Measurements from ENCODE around the gene NME9.

Gene NME9

GRCh38 chr3:138331143-138331894 is 1.7 kb upstream of the NME9 start:
- no peak for DNase-seq

GRCh38 chr3:138329984-138330293 is 288 bp upstream of the NME9 start:
- no peak for DNase-seq

- DNase-seq: no peak
Observed at GRCh38 chr3:138328341-138328740, 1.3 kb downstream of the NME9 start.

GRCh38 chr3:138327831-138328230 is 1.8 kb downstream of the NME9 start:
- DNase-seq: no peak

- no peak for DNase-seq
Observed at GRCh38 chr3:138326866-138327595, 2.6 kb downstream of the NME9 start.

- no peak for DNase-seq
Observed at GRCh38 chr3:138325990-138326389, 3.7 kb downstream of the NME9 start.

GRCh38 chr3:138323971-138324370 is 5.7 kb downstream of the NME9 start:
- DNase-seq: no peak

GRCh38 chr3:138317687-138318086 is 12.0 kb downstream of the NME9 start:
- DNase-seq: no peak

- no peak for DNase-seq
Observed at GRCh38 chr3:138314751-138315150, 14.9 kb downstream of the NME9 start.

- DNase-seq: no peak
Observed at GRCh38 chr3:138310494-138310893, 19.2 kb downstream of the NME9 start.

- no peak for DNase-seq
Observed at GRCh38 chr3:138308783-138309182, 20.9 kb downstream of the NME9 start.

GRCh38 chr3:138307899-138308298 is 21.8 kb downstream of the NME9 start:
- no peak for DNase-seq

GRCh38 chr3:138303474-138303873 is 26.2 kb downstream of the NME9 start:
- no peak for DNase-seq

GRCh38 chr3:138300647-138301046 is 29.0 kb downstream of the NME9 start:
- DNase-seq: no peak

GRCh38 chr3:138297876-138298275 is 31.8 kb downstream of the NME9 start:
- DNase-seq: no peak

- DNase-seq: no peak
Observed at GRCh38 chr3:138297059-138297607, 32.5 kb downstream of the NME9 start.

GRCh38 chr3:138296639-138297038 is 33.0 kb downstream of the NME9 start:
- no peak for DNase-seq

- no peak for DNase-seq
Observed at GRCh38 chr3:138289701-138290100, 40.0 kb downstream of the NME9 start.

- no peak for DNase-seq
Observed at GRCh38 chr3:138289260-138289659, 40.4 kb downstream of the NME9 start.

GRCh38 chr3:138284957-138285477 is 44.6 kb downstream of the NME9 start:
- no peak for DNase-seq

GRCh38 chr3:138284079-138284478 is 45.6 kb downstream of the NME9 start:
- DNase-seq: no peak

GRCh38 chr3:138282836-138283235 is 46.8 kb downstream of the NME9 start:
- no peak for DNase-seq

- DNase-seq: no peak
Observed at GRCh38 chr3:138281561-138281960, 48.1 kb downstream of the NME9 start.

- DNase-seq: no peak
Observed at GRCh38 chr3:138271189-138271794, 58.4 kb downstream of the NME9 start.
